Stimulated activated CD4-positive, alpha-beta T cell treated with anti-CD3 and anti-CD28 coated beads, Interleukin-15, amount 100 ng/mL, for 48 hours (primary cell): ENCODE data around the gene SLC2A9.
"Not testable (repeated sequence)": the region's sequence is repeated elsewhere in the genome, so short reads cannot be mapped to it uniquely, and the experiment has no call there.

Experiments used
- DNase-seq, 2 donors: peaks; one replicate each; pipeline ENCODE4 v3.0.0-alpha.2; 2020; ENCODE audit warnings: low read depth in 2 of 2

The SLC2A9 gene

DNA sequence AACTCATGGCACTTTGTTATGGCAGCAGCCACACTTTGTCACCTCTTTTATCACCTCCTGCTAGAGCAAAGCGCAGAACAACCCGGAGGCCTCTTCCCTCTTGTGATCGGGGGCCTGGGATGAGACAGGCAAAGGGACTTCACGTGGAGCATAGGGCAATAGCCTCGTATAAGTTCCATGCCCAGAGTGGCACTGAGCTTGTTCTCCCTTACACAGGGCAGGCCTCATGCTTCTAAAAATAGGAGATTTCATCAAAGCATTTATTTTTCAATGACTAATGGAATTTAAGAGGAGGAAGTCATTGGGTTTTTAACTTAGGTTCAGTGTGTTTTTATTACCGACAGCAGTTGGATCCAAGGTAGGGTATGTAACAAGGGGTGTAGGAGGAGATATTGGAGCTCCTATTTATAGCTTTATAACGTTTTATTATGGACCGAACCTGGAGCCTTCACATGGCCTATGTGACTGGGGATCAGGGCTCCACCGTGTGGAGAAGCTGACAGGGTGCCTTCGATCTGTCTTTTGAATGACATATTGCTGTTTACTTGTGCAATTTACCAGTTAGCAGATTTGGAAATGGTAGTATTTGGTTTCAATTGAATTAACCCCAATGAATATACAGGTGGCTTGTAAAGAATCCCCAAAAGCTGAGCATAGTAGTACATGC is 93.8 kb downstream of the SLC2A9 start:
- DNase-seq, result no peak

DNA sequence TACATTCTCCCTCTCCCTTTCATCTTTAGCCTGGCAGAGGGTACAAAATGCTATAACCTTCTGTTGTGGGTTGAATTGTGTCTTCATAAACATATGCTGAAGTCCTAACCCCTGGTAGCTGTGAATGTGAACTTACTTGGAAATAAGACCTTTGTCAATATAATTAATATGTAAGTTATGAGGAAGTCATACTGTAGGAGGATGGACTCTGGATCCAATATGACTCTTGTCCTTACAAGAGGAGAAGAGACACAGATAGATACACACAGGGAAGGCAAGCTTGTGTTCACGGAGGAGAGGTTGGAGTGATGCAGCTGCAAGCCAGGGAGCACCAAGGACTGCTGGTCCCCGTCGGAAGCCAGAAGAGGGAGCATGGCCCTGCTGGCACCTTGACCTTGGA is 94.7 kb downstream of the SLC2A9 start:
- DNase-seq, result no peak

GRCh38 chr4:9925750-9926439 is 95.4 kb downstream of the SLC2A9 start:
- no peak for DNase-seq

GRCh38 chr4:9924750-9925149 is 96.5 kb downstream of the SLC2A9 start:
- no peak for DNase-seq

DNA sequence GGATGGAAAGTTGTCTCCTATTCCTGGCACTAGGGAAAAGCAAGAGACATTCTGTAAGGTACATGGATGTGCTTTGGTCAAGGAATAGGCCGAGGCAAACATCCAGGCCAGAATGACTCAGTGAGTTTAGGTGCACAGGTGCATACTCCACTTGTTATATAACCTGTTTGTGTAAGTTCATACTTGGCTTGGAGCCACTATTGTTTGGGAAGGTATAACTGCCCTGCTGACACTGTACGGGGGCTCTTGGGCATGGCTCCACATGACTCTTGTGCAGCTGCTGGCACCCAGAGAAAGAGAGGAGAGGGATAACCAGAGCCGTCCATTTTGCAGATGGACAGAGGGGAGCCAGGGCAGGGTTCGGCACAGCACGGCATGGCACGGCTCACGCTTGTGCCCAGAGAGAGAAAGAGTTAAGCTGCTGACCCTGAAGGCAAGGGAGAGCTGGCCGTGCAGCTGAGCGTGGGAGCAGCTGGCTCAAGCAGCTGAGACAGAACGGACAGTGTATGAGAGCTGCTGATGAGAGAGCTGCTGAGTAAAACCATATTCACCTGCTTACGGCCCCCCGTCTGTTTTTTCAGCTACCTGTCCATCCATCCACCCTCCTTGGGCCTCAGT is 98.0 kb downstream of the SLC2A9 start:
- no peak for DNase-seq

DNA sequence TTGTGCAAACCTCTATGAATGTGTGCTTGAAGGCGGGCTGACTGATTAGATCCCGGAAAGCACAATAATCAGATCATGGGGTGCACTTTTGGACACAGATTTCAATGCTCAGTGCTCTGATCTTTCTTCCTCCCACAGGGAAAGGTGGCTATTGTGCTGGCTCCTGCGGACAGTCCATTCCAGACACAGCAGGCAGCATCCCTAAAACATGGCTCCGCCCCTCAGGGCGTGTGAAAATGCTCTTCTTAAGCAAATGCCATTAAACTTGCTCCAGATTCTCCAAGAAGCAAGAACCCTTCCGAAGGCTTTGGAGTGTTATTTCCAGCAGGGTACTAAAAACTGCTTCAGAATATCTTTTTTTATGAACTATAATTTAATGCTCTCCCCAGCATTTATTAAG is 100.0 kb downstream of the SLC2A9 start:
- no peak for DNase-seq

DNA sequence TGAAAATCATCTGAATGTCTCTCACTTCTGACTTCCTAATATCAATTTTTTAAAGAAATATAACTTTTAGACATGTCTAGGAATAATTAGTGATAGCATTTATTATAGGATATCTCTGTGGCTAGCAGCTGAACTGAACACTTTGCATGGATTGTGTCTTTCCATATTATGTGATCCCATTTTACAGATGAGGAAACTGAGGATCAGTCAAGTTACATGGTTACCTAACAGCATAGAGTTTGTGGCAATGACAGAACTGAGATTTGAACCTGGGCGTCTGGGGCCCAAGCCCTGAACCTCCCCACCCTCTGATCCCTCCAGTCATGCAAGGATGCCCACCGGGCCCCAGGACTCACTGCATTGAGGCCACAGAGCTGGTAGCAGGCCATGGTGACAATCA is 101.3 kb downstream of the SLC2A9 start:
- no peak for DNase-seq

GRCh38 chr4:9919047-9919446 is 102.2 kb downstream of the SLC2A9 start:
- DNase-seq, result no peak

DNA sequence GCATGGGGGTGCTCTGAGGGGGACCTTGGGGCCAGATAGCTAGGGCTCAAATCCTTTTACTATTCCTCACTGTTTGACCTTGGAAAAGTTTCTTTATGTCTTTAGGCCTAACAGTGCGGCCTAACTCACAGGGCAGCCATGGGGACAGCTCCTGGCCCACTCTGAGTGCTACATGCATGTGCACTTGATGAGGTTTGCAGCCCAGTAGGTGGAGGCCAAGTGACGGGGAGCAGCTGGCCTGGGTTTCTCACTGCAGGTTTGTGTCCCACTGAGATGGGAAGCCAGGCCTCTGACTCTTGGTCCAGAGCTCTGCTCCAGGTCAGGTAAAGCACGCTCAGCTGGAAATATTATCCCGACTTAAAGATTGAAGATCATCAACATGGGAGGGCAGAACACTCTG is 102.8 kb downstream of the SLC2A9 start:
- DNase-seq, result no peak

DNA sequence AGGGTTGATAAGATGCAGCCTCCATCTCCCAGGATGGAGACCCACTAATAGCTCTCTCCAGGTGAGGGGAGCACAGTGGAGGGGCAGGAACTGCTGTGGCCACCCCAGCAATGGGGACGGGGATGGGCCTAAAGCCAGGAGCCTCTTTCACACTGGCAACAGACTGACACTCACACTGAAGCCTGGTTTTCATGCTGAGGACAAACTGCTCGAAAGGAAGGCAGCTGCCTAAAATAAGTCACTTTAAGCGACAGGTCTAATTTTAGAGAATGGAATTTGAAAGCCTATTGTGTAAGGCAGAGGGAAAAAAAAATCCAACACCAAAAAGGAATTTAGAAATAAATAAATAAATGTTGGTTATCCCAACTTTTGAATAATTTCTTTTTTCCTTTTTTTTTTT is 104.4 kb downstream of the SLC2A9 start:
- DNase-seq, result no peak

- DNase-seq, result no peak
Measured at GRCh38 chr4:9916346-9916745, 105.0 kb downstream of the SLC2A9 start.

- DNase-seq, result no peak
Measured at GRCh38 chr4:9913846-9914245, 107.5 kb downstream of the SLC2A9 start.

- no peak for DNase-seq
Measured at GRCh38 chr4:9906996-9907395, 114.3 kb downstream of the SLC2A9 start.

DNA sequence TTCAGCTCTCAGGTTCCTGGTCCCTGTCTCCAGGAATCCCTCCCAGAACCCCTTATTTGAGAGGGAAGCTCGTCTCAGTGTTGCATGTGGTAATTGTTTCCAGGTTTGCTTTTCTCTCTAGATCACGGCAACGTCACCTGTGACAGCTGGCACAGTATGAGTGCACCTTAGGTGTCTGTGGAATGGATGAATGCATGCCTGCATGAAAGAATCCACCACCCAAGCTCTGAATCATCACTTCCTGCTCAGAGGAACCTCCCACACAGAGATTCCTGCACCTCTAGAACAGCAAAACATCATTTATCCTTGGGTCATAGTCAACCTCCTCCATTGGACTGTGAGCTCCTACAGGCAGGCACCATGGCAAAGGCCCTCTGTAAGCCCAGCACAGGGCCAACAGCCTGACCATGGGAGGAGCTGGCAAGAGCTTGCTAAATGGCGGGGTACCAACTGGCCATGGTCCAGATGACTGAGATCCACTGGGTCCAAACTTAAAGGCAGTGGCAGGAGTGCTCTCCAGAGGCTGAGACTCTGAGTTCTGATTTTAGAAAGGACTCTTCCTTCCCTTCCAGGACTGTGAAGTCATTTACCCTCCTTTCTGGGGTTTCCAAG is 116.2 kb downstream of the SLC2A9 start:
- no peak for DNase-seq

GRCh38 chr4:9903317-9903716 is 118.0 kb downstream of the SLC2A9 start:
- no peak for DNase-seq

- DNase-seq, result no peak
Measured at GRCh38 chr4:9901257-9901656, 120.0 kb downstream of the SLC2A9 start.

GRCh38 chr4:9900633-9901032 is 120.7 kb downstream of the SLC2A9 start:
- DNase-seq, result not testable (repeated sequence)

DNA sequence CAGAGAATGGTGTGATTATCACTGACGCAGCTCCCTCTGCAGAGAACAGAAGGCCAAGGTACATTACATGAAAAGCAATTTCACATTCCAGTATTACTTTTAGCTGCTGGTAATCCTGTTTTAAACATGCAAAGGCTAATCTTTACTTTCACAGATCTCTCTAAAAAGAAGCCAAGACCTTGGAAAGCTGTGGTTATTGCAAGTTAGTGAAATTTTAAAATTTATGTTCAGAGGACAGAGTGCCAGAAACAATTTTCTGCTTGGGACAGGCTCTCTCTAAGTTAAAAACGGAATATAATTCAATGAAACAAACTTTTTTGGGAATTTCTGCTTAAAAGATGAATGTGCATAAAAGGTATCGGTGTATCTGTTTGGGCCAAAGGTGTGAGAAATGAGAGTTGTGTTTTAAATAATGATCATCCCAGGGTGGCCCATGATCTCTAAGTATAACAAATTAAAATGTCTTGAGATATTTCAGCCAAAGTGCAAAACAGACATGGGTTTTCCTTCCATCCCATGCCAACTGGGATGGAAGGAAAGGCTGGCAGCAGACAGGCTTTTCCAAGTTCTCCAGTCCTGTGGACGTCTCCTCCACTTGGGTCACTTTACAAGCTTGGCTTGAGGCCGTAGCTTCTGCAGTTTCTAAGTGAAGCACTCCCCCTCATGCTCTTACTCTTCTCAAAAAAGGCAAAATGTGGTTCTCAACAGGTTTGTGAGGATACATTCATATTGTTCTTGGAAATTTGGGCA is 121.8 kb downstream of the SLC2A9 start:
- no peak for DNase-seq

GRCh38 chr4:9898596-9899305 is 122.5 kb downstream of the SLC2A9 start:
- no peak for DNase-seq

DNA sequence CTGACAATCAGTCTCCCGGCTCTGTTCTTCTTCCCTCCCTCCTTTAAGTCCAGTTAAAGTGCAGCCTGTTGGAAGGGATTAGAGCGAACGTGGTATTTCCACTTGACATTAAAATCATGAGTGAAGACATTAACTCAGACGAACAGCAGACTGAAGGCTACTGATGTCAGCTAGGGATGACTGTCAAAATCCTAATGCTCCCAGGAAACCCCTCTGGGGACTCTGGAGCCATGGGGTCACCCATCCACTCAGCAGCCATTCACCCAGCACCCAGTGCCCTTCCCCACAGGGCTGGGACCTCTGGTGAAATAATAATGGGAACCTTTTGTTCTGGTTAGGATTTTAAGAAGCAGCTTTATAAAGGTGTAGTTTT is 126.0 kb downstream of the SLC2A9 start:
- DNase-seq, result no peak

- DNase-seq, result no peak
Measured at GRCh38 chr4:9894644-9895332, 126.5 kb downstream of the SLC2A9 start.
